A549 (cell line): Measurements from ENCODE around the gene PROSER1.

Experiments
- CEBPB ChIP-seq, 2 experiments: fragments of >200 bp in 1 of 2; sonication (Bioruptor Twin) in 1 of 2; formaldehyde crosslinking in 1 of 2; IDR thresholded peaks; 2 replicates each; pipeline ENCODE4 v1.6.1; 2012 to 2016
- CHD2 ChIP-seq: fragments of 150-350 bp; IDR thresholded peaks from 2 replicates; pipeline ENCODE4 v1.6.1; 2014; ENCODE audit warnings: low read length; ENCODE audit not compliant: partially characterized antibody
- CTCF ChIP-seq: fragments of >200 bp; sonication (Bioruptor Twin); formaldehyde crosslinking; IDR thresholded peaks from 3 replicates; pipeline ENCODE4 v1.5.1; 2016
- EP300 ChIP-seq, 2 experiments: fragments of >200 bp; sonication (Bioruptor Twin); formaldehyde crosslinking; IDR thresholded peaks; 2 replicates in 1 of 2; 3 replicates in 1 of 2; pipeline ENCODE4 v1.6.1; 2016 to 2017
- ESRRA ChIP-seq: fragments of 150-350 bp; IDR thresholded peaks from 2 replicates; pipeline ENCODE4 v1.6.1; 2014; ENCODE audit warnings: mild to moderate bottlenecking, low read length, borderline replicate concordance
- MAFK ChIP-seq: fragments of 450-650 bp; IDR thresholded peaks from 2 replicates; pipeline ENCODE4 v1.6.1; 2014; ENCODE audit not compliant: partially characterized antibody
- MAX ChIP-seq: IDR thresholded peaks from 2 replicates; pipeline ENCODE4 v1.6.1; 2012
- MAZ ChIP-seq: fragments of 150-350 bp; IDR thresholded peaks from 2 replicates; pipeline ENCODE4 v1.6.1; 2014; ENCODE audit warnings: antibody characterized with exemption, low read depth, low read length, borderline replicate concordance
- NR3C1 ChIP-seq: fragments of >200 bp; sonication (Bioruptor Twin); formaldehyde crosslinking; IDR thresholded peaks from 3 replicates; pipeline ENCODE4 v1.6.1; 2017
- PBX3 ChIP-seq: IDR thresholded peaks from 2 replicates; pipeline ENCODE4 v1.6.1; 2012
- POLR2A ChIP-seq: IDR thresholded peaks from 2 replicates; pipeline ENCODE4 v1.6.1; 2012; ENCODE audit warnings: mild to moderate bottlenecking, low read length
- RCOR1 ChIP-seq: fragments of 150-350 bp; IDR thresholded peaks from 2 replicates; pipeline ENCODE4 v1.6.1; 2014; ENCODE audit warnings: antibody characterized with exemption, low read length, low read depth
- SMC3 ChIP-seq: fragments of >200 bp; sonication (Bioruptor Twin); formaldehyde crosslinking; IDR thresholded peaks from 3 replicates; pipeline ENCODE4 v1.6.1; 2018; ENCODE audit warnings: inconsistent platforms
- ZSCAN20 ChIP-seq: fragments of 250-450 bp; sonication (Bioruptor Pico); IDR thresholded peaks from 2 replicates; pipeline ENCODE4 v1.8.0; 2022; ENCODE audit warnings: mild to moderate bottlenecking, moderate library complexity

GRCh38 chr13:39023316-39023715, 14.6 kb downstream of the PROSER1 start:
- TF ChIP-seq MAFK (no peak), MAX (no peak), CTCF (no peak), CHD2 (no peak), CEBPB (IDR thresholded peaks at IDR 0.05) (no peak), EP300 (IDR thresholded peaks at IDR 0.05) (no peak), PBX3 (no peak), NR3C1 (no peak), POLR2A (no peak), SMC3 (no peak), RCOR1 (no peak), ESRRA (no peak), MAZ (no peak), ZSCAN20 (CRISPR knock-in tag) (no peak)
